RWPE2 (cell line): ENCODE data around the gene PLA2G4C.
A peak's percentile ranks its signal among the peaks of the same experiment; 100 is the strongest.

ENCODE experiments used
- ATAC-seq: fragments of 200-7000 bp; cut with Tn5 transposase; 3 replicates; pipeline ENCODE4 v1.9.1; 2021; ENCODE audit warnings: low read depth
- DNase-seq: peaks from one replicate; pipeline ENCODE4 v3.0.0-alpha.2; 2020; ENCODE audit warnings: low spot score
- H3K27ac ChIP-seq: fragments of 450-650 bp; 2 replicates; pipeline ENCODE4 v1.5.1; 2017; ENCODE audit warnings: mild to moderate bottlenecking; ENCODE audit not compliant: poor library complexity, severe bottlenecking
- H3K27me3 ChIP-seq: fragments of 250-450 bp; sonication (Bioruptor Pico); 2 replicates; pipeline ENCODE4 v1.5.1; 2021; ENCODE audit warnings: mild to moderate bottlenecking, moderate library complexity; ENCODE audit not compliant: insufficient read depth, poor library complexity, severe bottlenecking
- H3K36me3 ChIP-seq: fragments of 250-450 bp; sonication (Bioruptor Pico); 2 replicates; pipeline ENCODE4 v1.5.1; 2020; ENCODE audit warnings: low read depth, mild to moderate bottlenecking, moderate library complexity
- H3K4me1 ChIP-seq: fragments of 250-450 bp; sonication (Bioruptor Pico); 2 replicates; pipeline ENCODE4 v1.5.1; 2021; ENCODE audit warnings: mild to moderate bottlenecking, moderate library complexity; ENCODE audit not compliant: insufficient read depth, poor library complexity, severe bottlenecking
- H3K4me3 ChIP-seq: fragments of 250-450 bp; sonication (Bioruptor Pico); 2 replicates; pipeline ENCODE4 v1.5.1; 2021; ENCODE audit warnings: mild to moderate bottlenecking, moderate library complexity; ENCODE audit not compliant: severe bottlenecking
- H3K9me3 ChIP-seq: fragments of 250-450 bp; sonication (Bioruptor Pico); 2 replicates; pipeline ENCODE4 v1.5.1; 2021; ENCODE audit warnings: mild to moderate bottlenecking, moderate library complexity; ENCODE audit not compliant: severe bottlenecking
- CTCF ChIP-seq: fragments of 450-650 bp; IDR thresholded peaks from one replicate; pipeline ENCODE4 v1.5.1; 2017; ENCODE audit warnings: mild to moderate bottlenecking, moderate library complexity; ENCODE audit not compliant: poor library complexity, severe bottlenecking

The PLA2G4C gene

GRCh38 chr19:48136547-48136946, 25.9 kb upstream of the PLA2G4C start:
- Histone ChIP-seq H3K27me3 (no peaks in the 10 kb centered on the region), H3K4me3 (no peak overlapping the region), H3K27ac (no peak overlapping the region), H3K4me1 (no peaks in the 10 kb centered on the region), H3K9me3 (no peaks in the 10 kb centered on the region), H3K36me3 (peaks cover 8% of the 10 kb centered on the region; the same call in 1 of the 2 replicates)
- DNase-seq (no peak), ATAC-seq (no peak)
- no peak for TF ChIP-seq CTCF

GRCh38 chr19:48135411-48135810, 24.8 kb upstream of the PLA2G4C start:
- ATAC-seq (no peak), DNase-seq (no peak)
- TF ChIP-seq CTCF = no peak
- Histone ChIP-seq H3K36me3 (peaks cover 16% of the 10 kb centered on the region), H3K4me1 (no peaks in the 10 kb centered on the region), H3K9me3 (no peaks in the 10 kb centered on the region), H3K27ac (no peak overlapping the region), H3K27me3 (no peaks in the 10 kb centered on the region), H3K4me3 (no peak overlapping the region)

GRCh38 chr19:48133094-48133493, 22.5 kb upstream of the PLA2G4C start:
- no peak for ATAC-seq
- no peak for TF ChIP-seq CTCF
- Histone ChIP-seq H3K4me1 (no peaks in the 10 kb centered on the region), H3K4me3 (no peak overlapping the region), H3K9me3 (no peaks in the 10 kb centered on the region), H3K27ac (no peak overlapping the region), H3K27me3 (no peaks in the 10 kb centered on the region), H3K36me3 (peaks cover 29% of the 10 kb centered on the region)
- DNase-seq = no peak

- Histone ChIP-seq H3K36me3 (peaks cover 42% of the 10 kb centered on the region), H3K9me3 (no peaks in the 10 kb centered on the region), H3K4me1 (peaks cover 14% of the 10 kb centered on the region), H3K27me3 (no peaks in the 10 kb centered on the region), H3K4me3 (no peak overlapping the region), H3K27ac (no peak overlapping the region)
- DNase-seq (no peak), ATAC-seq (no peak)
- TF ChIP-seq CTCF = no peak
Measured at GRCh38 chr19:48127561-48127960, 16.9 kb upstream of the PLA2G4C start.

- H3K4me1 ChIP-seq = peaks cover 22% of the 10 kb centered on the region
- TF ChIP-seq CTCF = no peak
- H3K27me3 ChIP-seq = no peaks in the 10 kb centered on the region
- no peak overlapping the region for H3K4me3 ChIP-seq
- ATAC-seq (peak; percentile 88), DNase-seq (no peak)
- no peak overlapping the region for H3K27ac ChIP-seq
- peaks cover 46% of the 10 kb centered on the region for H3K36me3 ChIP-seq
- H3K9me3 ChIP-seq = no peaks in the 10 kb centered on the region
Measured at GRCh38 chr19:48123907-48124651, 13.5 kb upstream of the PLA2G4C start.
